Motor neuron (in vitro differentiated cells): Measurements from ENCODE around the gene ARFGAP3. TPM values are rescaled to one million over a fixed set of nuclear protein-coding genes. Genes with fewer than 3 reads are reported as not detected.

Experiments used
- ATAC-seq, 8 experiments: fragments of 200-7000 bp; cut with Tn5 transposase; replicated peaks in 6 of 8; 2 replicates each; pipeline ENCODE4 v1.8.0; 2021; ENCODE audit warnings: mild to moderate bottlenecking in 8 of 8, moderate library complexity in 8 of 8
- H3K27ac ChIP-seq, 2 donors: fragments of 250-450 bp; sonication (Bioruptor Pico); 2 replicates each; pipeline ENCODE4 v1.9.0; 2021; ENCODE audit warnings: antibody characterized with exemption in 2 of 2, mild to moderate bottlenecking in 2 of 2, moderate library complexity in 1 of 2
- H3K4me1 ChIP-seq, 2 donors: fragments of 250-450 bp; sonication (Bioruptor Pico); replicated peaks in 1 of 2; 2 replicates each; pipeline ENCODE4 v1.6.1; 2021; ENCODE audit warnings: antibody characterized with exemption in 2 of 2, mild to moderate bottlenecking in 2 of 2, moderate library complexity in 1 of 2
- H3K4me3 ChIP-seq, 5 donors: fragments of 250-450 bp; sonication (Bioruptor Pico); 2 replicates each; pipeline ENCODE4 v1.9.0; 2021; ENCODE audit warnings: antibody characterized with exemption in 5 of 5, mild to moderate bottlenecking in 5 of 5, moderate library complexity in 4 of 5
- WGBS, 10 experiments: fragments of 450-650 bp; shearing (Covaris generic); methylation state at CpG; one replicate each; pipeline ENCODE4 v1.0.0; 2022; 5-methylcytosine and 5-hydroxymethylcytosine counted together
- in situ Hi-C, 9 experiments: fragments of 400-800 bp; cut with MboI; loops; one replicate each; pipeline ENCODE4 v1.15.0; 2021; ENCODE audit warnings: low sequenced_read_pairs in 9 of 9, low pct_unique_long_range_greater_than_20kb in 2 of 9; ENCODE audit not compliant: unreplicated experiment in 9 of 9
- total RNA-seq, 8 experiments: library from RNA; unstranded; fragments of 300-600 nt; gene quantifications; 2 replicates each; pipeline versions ENCODE4 v1.2.3 to v1.2.4, GENCODE V29; 2022

Gene ARFGAP3
- total RNA-seq, 8 experiments from 2014 or later, result 22.3 to 64.2 (median 39.2) TPM

DNA sequence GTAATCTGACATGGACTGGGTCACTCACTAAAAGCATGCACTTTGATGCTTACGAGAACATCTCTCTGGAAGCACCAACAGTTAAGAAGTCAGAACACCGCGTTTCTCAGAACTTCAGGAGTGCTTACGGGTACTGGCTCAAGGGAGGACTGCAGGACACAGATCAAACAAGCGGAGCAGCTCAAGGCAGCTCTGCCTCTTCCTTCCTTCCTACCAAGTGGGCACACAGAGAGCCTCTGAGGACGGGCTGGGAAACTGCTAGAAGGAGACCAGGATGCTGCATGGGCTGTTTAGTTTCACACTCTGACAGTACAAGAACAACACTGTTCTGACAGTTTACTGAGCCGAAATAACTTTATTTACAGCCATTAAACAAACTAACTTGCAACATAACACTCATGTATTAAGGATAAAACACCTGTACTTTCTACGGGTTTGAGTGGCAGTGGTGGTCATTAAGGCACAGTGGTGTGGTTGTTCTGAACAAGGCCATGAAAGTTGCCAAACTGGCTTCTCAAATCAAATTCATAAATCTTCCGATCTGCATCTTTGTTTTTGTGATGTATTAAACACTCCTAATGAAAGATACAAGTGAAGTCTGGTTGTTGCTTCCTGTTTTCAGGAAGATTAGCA lies 37.5 kb downstream of the ARFGAP3 start:
- Histone ChIP-seq H3K4me1 (no peaks in the 10 kb centered on the region), H3K4me3 (no peak overlapping the region), H3K27ac (no peak overlapping the region)
- no peak for ATAC-seq
- in situ Hi-C loops, result no loop called here
- 74 to 100% (median 92%) methylated on average over 2 to 7 of the region's 9 CpGs; no CpG with 5 or more reads in 1 of the 10 experiments for WGBS, 10 experiments

GRCh38 chr22:42817556-42817955 lies 39.5 kb downstream of the ARFGAP3 start:
- Histone ChIP-seq H3K4me3 (no peak overlapping the region), H3K27ac (no peak overlapping the region), H3K4me1 (no peaks in the 10 kb centered on the region)
- WGBS, 10 experiments, result 41 to 100% (median 84%) methylated on average over 1 to 3 of the region's 3 CpGs
- no peak for ATAC-seq
- in situ Hi-C loops, result no loop called here

DNA sequence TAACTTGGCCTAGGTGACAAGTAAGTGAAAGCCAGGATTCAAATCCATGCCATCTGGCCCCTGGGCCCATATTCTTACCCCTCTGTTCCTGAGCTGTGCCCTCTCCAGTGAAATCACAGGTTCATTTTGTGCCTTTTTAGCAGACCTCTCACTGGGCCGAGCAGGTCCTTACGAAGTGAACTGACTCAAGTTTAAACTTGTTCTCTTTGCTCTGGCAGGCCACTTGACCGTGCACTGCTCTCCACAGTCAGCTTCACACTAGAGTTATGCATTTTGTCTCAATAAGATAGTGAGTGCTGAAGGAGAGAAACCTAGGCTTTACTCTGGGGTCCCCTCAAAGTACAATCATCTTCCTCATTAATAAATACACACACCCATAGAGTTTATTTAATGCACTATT lies 40.7 kb downstream of the ARFGAP3 start:
- H3K27ac ChIP-seq, result no peak overlapping the region
- H3K4me3 ChIP-seq, result no peak overlapping the region
- in situ Hi-C loops, result no loop called here
- no peaks in the 10 kb centered on the region for H3K4me1 ChIP-seq
- ATAC-seq, result no peak
- 80 to 100% (median 94%) methylated on average over 1 to 3 of the region's 3 CpGs; no CpG with 5 or more reads in 3 of the 10 experiments for WGBS, 10 experiments

DNA sequence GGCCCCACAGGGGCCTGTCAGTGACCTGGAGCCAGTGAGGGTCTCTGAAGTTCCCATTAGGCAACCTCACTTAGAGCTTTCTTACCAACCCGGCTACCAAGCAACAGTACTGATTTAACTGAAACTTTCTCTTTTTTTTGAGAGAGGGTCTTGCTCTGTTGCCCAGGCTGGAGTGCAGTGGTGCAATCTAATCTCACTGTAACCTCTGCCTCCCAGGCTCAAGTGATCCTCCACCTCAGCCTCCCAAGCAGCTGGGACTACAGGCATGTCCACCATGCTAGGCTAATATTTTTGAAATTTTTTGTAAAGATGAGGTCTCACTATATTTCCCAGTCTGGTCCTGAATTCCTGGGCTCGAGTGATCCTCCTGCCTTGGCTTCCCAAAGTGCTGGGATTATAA lies 42.5 kb downstream of the ARFGAP3 start:
- no peak overlapping the region for H3K4me3 ChIP-seq
- H3K27ac ChIP-seq, result no peak overlapping the region
- no peaks in the 10 kb centered on the region for H3K4me1 ChIP-seq
- 29 to 100% (median 94%) methylated on average over 1 to 2 of the region's 2 CpGs; no CpG with 5 or more reads in 3 of the 10 experiments for WGBS, 10 experiments
- no peak for ATAC-seq
- in situ Hi-C loops, result no loop called here

DNA sequence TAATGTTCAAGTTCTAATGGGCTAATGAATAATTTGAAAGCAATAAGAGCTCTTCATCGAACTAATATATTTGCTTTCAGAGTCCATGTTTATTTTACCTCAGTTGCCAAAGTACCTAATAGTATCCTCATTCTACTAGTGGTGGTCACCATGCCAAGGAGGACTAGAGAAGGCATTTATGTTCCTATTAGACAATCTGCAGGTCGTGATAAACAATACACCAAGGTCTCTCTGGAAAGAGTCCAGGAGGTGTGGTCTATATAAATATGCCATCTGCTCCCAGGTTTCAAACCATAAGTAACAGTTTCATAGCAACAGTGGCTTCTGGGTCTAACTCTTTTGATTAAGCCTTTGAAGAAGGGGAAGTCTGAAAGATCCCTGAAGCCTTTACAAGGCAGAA lies 42.9 kb downstream of the ARFGAP3 start:
- WGBS, 10 experiments, result 50 to 100% (median 85%) methylated on average over 1 to 2 of the region's 2 CpGs; no CpG with 5 or more reads in 2 of the 10 experiments
- in situ Hi-C loops, result no loop called here
- peak in 2 of 8 experiments; percentile 33 to 54 for ATAC-seq
- H3K4me3 ChIP-seq, result no peak overlapping the region
- no peaks in the 10 kb centered on the region for H3K4me1 ChIP-seq
- no peak overlapping the region for H3K27ac ChIP-seq

- WGBS, 10 experiments, result 35 to 86% (median 70%) methylated on average over 1 to 6 of the region's 7 CpGs; no CpG with 5 or more reads in 1 of the 10 experiments
- Histone ChIP-seq H3K4me1 (no peaks in the 10 kb centered on the region), H3K27ac (no peak overlapping the region), H3K4me3 (no peak overlapping the region)
- in situ Hi-C loops, result no loop called here
- ATAC-seq, result no peak
Observed at GRCh38 chr22:42813501-42813900, 43.6 kb downstream of the ARFGAP3 start.

DNA sequence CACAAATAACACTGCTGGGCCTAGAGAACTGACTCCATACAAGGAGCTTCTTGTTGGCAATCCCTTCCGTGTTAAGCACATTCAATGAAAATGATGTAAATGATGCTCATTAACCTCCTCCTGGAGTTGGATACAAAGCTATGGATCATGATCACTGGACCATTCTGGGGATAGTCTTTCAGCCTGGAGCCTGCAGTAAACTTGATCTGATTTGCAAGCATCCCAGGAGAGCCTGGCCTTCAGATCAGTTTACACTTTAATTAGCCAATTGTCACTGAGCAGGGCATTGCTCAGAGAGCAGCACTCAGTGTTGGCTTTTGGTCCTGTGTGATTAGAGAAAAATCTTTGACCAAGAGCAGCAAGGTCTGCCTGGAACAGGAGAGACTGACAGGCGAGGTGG lies 45.6 kb downstream of the ARFGAP3 start:
- Histone ChIP-seq H3K4me3 (no peak overlapping the region), H3K4me1 (peaks cover 0 to under 1% of the 10 kb centered on the region in 2 donors), H3K27ac (no peak overlapping the region)
- WGBS, 10 experiments, result 0 to 100% (median 25%) methylated on average over 1 to 2 of the region's 2 CpGs; no CpG with 5 or more reads in 3 of the 10 experiments
- in situ Hi-C loops, result no loop called here
- no peak for ATAC-seq

- Histone ChIP-seq H3K4me3 (no peak overlapping the region), H3K4me1 (peaks cover 0 to 16% of the 10 kb centered on the region in 2 donors), H3K27ac (no peak overlapping the region)
- in situ Hi-C loops, result no loop called here
- no peak for ATAC-seq
- WGBS, 10 experiments, result 87 to 100% (median 100%) methylated on average over 1 to 3 of the region's 3 CpGs; no CpG with 5 or more reads in 1 of the 10 experiments
Observed at GRCh38 chr22:42808521-42808920, 48.6 kb downstream of the ARFGAP3 start.

- Histone ChIP-seq H3K4me3 (no peak overlapping the region), H3K4me1 (peaks cover 0 to 16% of the 10 kb centered on the region in 2 donors), H3K27ac (no peak overlapping the region)
- 67 to 100% (median 77%) methylated on average over 1 to 5 of the region's 6 CpGs; no CpG with 5 or more reads in 5 of the 10 experiments for WGBS, 10 experiments
- ATAC-seq, result no peak
- in situ Hi-C loops, result no loop called here
Observed at GRCh38 chr22:42807185-42807584, 49.9 kb downstream of the ARFGAP3 start.

DNA sequence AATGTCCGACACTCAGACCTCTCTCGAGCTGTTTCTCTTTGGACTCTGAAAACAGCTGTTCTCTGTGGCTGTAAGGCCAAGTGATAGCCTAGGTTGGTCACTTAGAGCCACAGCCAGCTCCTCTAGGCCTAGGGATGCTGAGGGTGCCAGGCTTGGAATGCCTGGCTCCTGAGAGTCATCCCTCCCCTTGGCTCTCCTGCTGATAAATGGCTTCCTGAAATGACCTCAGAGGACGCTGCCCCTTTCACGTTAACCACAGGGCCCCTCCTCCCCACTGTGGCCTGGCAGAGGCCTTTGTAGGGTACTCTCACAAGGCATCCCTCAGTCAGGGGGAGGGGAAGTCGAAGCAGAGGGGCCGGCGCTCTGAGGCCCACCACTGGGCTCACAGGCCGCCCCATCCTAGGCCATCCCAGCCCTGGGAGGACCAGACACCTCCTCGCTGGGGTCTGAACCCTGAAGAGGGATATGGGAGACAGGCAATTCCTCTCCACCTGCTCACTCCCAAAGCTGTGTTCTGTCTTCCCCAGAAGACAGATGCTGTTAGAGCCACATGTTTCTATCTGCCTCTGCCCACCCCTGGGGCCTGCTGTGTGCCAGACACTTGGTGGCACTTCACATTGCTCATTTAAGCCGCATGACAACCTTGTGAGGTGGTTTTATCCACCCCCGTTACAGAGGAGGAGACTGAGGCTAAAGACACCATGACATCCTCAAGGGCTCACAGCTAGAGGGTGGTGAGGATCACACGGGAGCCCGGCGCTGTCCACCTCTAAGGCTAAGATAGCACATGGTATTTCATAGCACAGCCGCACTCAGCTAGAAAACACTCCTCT lies 50.9 kb downstream of the ARFGAP3 start:
- peak in 5 of 8 experiments; percentile 35 to 65 (median 46) for ATAC-seq
- 33 to 100% (median 67%) methylated on average over 1 to 6 of the region's 15 CpGs; no CpG with 5 or more reads in 3 of the 10 experiments for WGBS, 10 experiments
- in situ Hi-C loops, result no loop called here
- H3K4me1 ChIP-seq, result peaks cover 0 to 16% of the 10 kb centered on the region in 2 donors
- H3K4me3 ChIP-seq, result no peak overlapping the region
- peak overlapping the region in 1 of 2 donors; percentile 60 for H3K27ac ChIP-seq

GRCh38 chr22:42805016-42805997 lies 51.8 kb downstream of the ARFGAP3 start:
- in situ Hi-C loops, result no loop called here
- Histone ChIP-seq H3K4me3 (no peak overlapping the region), H3K4me1 (peaks cover 0 to 16% of the 10 kb centered on the region in 2 donors), H3K27ac (peak overlapping the region in 1 of 2 donors; percentile 60)
- 29 to 100% (median 74%) methylated on average over 1 to 6 of the region's 13 CpGs for WGBS, 10 experiments
- peak in 5 of 8 experiments; percentile 14 to 69 (median 36) for ATAC-seq

DNA sequence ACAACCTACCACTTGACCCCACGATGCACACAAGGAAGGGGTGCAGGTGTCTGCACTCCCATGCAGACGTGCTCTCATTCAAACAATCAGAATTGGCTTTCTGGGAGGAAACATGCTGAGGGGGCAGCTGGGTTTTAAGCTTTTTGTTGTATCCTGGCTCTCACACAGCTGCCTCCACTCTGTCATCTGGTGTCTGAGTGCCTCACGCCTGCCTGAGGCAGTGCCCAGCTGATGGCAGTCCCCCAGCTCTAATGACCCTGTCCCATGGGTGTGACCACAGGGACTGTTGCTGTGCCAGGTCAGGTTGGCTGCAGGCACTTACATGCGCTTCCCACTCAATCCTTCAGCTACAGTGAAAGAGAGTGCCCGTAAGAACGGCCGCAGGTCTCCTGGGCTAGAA lies 53.7 kb downstream of the ARFGAP3 start:
- WGBS, 10 experiments, result 62 to 100% (median 96%) methylated on average over 1 to 5 of the region's 7 CpGs; no CpG with 5 or more reads in 5 of the 10 experiments
- Histone ChIP-seq H3K4me1 (peaks cover 0 to 16% of the 10 kb centered on the region in 2 donors), H3K27ac (no peak overlapping the region), H3K4me3 (no peak overlapping the region)
- in situ Hi-C loops, result no loop called here
- ATAC-seq, result peak in 1 of 8 experiments; percentile 23
